ENCODE data around the gene SERPINI1. TPM values are rescaled to one million over a fixed set of nuclear protein-coding genes. Genes with fewer than 3 reads are reported as not detected.

Gene SERPINI1
- total and polyA plus RNA-seq, 9 of the 15 experiments (the other 6 are each of a cell fraction or from before 2014, with no cell fraction given): 1.6 to 9.9 (median 3.5) TPM

DNA sequence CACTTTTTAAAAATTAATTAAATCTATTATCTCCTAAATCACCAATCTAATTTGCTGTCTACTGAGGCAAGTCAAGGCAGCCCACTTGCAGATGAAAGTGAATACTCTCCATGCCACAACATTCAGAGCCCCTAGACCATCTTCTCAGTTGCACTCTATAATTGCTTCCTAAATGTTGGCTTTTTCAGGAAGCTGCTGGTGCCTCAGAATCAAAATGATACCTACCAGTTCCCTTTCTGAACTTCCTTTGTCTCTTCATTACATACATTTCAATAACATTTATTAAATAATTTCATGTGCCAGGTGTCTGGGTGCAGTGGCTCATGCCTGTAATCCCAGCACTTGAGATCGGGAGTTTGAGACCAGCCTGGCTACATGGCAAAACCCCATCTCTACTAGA is 124.1 kb downstream of the SERPINI1 start (continued):
- TF ChIP-seq, protein P1, sequence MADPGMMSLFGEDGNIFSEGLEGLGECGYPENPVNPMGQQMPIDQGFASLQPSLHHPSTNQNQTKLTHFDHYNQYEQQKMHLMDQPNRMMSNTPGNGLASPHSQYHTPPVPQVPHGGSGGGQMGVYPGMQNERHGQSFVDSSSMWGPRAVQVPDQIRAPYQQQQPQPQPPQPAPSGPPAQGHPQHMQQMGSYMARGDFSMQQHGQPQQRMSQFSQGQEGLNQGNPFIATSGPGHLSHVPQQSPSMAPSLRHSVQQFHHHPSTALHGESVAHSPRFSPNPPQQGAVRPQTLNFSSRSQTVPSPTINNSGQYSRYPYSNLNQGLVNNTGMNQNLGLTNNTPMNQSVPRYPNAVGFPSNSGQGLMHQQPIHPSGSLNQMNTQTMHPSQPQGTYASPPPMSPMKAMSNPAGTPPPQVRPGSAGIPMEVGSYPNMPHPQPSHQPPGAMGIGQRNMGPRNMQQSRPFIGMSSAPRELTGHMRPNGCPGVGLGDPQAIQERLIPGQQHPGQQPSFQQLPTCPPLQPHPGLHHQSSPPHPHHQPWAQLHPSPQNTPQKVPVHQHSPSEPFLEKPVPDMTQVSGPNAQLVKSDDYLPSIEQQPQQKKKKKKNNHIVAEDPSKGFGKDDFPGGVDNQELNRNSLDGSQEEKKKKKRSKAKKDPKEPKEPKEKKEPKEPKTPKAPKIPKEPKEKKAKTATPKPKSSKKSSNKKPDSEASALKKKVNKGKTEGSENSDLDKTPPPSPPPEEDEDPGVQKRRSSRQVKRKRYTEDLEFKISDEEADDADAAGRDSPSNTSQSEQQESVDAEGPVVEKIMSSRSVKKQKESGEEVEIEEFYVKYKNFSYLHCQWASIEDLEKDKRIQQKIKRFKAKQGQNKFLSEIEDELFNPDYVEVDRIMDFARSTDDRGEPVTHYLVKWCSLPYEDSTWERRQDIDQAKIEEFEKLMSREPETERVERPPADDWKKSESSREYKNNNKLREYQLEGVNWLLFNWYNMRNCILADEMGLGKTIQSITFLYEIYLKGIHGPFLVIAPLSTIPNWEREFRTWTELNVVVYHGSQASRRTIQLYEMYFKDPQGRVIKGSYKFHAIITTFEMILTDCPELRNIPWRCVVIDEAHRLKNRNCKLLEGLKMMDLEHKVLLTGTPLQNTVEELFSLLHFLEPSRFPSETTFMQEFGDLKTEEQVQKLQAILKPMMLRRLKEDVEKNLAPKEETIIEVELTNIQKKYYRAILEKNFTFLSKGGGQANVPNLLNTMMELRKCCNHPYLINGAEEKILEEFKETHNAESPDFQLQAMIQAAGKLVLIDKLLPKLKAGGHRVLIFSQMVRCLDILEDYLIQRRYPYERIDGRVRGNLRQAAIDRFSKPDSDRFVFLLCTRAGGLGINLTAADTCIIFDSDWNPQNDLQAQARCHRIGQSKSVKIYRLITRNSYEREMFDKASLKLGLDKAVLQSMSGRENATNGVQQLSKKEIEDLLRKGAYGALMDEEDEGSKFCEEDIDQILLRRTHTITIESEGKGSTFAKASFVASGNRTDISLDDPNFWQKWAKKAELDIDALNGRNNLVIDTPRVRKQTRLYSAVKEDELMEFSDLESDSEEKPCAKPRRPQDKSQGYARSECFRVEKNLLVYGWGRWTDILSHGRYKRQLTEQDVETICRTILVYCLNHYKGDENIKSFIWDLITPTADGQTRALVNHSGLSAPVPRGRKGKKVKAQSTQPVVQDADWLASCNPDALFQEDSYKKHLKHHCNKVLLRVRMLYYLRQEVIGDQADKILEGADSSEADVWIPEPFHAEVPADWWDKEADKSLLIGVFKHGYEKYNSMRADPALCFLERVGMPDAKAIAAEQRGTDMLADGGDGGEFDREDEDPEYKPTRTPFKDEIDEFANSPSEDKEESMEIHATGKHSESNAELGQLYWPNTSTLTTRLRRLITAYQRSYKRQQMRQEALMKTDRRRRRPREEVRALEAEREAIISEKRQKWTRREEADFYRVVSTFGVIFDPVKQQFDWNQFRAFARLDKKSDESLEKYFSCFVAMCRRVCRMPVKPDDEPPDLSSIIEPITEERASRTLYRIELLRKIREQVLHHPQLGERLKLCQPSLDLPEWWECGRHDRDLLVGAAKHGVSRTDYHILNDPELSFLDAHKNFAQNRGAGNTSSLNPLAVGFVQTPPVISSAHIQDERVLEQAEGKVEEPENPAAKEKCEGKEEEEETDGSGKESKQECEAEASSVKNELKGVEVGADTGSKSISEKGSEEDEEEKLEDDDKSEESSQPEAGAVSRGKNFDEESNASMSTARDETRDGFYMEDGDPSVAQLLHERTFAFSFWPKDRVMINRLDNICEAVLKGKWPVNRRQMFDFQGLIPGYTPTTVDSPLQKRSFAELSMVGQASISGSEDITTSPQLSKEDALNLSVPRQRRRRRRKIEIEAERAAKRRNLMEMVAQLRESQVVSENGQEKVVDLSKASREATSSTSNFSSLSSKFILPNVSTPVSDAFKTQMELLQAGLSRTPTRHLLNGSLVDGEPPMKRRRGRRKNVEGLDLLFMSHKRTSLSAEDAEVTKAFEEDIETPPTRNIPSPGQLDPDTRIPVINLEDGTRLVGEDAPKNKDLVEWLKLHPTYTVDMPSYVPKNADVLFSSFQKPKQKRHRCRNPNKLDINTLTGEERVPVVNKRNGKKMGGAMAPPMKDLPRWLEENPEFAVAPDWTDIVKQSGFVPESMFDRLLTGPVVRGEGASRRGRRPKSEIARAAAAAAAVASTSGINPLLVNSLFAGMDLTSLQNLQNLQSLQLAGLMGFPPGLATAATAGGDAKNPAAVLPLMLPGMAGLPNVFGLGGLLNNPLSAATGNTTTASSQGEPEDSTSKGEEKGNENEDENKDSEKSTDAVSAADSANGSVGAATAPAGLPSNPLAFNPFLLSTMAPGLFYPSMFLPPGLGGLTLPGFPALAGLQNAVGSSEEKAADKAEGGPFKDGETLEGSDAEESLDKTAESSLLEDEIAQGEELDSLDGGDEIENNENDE (IDR thresholded peaks at IDR 0.05; ENCODE audit: low read depth, low read length): no peak
- TF ChIP-seq, protein P2, sequence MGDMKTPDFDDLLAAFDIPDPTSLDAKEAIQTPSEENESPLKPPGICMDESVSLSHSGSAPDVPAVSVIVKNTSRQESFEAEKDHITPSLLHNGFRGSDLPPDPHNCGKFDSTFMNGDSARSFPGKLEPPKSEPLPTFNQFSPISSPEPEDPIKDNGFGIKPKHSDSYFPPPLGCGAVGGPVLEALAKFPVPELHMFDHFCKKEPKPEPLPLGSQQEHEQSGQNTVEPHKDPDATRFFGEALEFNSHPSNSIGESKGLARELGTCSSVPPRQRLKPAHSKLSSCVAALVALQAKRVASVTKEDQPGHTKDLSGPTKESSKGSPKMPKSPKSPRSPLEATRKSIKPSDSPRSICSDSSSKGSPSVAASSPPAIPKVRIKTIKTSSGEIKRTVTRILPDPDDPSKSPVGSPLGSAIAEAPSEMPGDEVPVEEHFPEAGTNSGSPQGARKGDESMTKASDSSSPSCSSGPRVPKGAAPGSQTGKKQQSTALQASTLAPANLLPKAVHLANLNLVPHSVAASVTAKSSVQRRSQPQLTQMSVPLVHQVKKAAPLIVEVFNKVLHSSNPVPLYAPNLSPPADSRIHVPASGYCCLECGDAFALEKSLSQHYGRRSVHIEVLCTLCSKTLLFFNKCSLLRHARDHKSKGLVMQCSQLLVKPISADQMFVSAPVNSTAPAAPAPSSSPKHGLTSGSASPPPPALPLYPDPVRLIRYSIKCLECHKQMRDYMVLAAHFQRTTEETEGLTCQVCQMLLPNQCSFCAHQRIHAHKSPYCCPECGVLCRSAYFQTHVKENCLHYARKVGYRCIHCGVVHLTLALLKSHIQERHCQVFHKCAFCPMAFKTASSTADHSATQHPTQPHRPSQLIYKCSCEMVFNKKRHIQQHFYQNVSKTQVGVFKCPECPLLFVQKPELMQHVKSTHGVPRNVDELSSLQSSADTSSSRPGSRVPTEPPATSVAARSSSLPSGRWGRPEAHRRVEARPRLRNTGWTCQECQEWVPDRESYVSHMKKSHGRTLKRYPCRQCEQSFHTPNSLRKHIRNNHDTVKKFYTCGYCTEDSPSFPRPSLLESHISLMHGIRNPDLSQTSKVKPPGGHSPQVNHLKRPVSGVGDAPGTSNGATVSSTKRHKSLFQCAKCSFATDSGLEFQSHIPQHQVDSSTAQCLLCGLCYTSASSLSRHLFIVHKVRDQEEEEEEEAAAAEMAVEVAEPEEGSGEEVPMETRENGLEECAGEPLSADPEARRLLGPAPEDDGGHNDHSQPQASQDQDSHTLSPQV (IDR thresholded peaks at IDR 0.05): no peak
- no peak for TF ChIP-seq ESRRB (CRISPR knock-in tag; IDR thresholded peaks at IDR 0.05; ENCODE audit: borderline replicate concordance)
- TF ChIP-seq CBX8 (IDR thresholded peaks at IDR 0.05; ENCODE audit: borderline replicate concordance, extremely low read depth, low read depth, low read length, poor library complexity, severe bottlenecking): no peak

Measured in K562 (cell line).